HG03060 (cell line): ENCODE data around the gene MAP4K2.

Source experiments
- ATAC-seq: cut with Tn5 transposase; IDR thresholded peaks from one replicate; pipeline ENCODE4 v1.9.1; 2021; ENCODE audit warnings: low read depth, moderate number of reproducible peaks; ENCODE audit not compliant: unreplicated experiment

Gene MAP4K2

DNA sequence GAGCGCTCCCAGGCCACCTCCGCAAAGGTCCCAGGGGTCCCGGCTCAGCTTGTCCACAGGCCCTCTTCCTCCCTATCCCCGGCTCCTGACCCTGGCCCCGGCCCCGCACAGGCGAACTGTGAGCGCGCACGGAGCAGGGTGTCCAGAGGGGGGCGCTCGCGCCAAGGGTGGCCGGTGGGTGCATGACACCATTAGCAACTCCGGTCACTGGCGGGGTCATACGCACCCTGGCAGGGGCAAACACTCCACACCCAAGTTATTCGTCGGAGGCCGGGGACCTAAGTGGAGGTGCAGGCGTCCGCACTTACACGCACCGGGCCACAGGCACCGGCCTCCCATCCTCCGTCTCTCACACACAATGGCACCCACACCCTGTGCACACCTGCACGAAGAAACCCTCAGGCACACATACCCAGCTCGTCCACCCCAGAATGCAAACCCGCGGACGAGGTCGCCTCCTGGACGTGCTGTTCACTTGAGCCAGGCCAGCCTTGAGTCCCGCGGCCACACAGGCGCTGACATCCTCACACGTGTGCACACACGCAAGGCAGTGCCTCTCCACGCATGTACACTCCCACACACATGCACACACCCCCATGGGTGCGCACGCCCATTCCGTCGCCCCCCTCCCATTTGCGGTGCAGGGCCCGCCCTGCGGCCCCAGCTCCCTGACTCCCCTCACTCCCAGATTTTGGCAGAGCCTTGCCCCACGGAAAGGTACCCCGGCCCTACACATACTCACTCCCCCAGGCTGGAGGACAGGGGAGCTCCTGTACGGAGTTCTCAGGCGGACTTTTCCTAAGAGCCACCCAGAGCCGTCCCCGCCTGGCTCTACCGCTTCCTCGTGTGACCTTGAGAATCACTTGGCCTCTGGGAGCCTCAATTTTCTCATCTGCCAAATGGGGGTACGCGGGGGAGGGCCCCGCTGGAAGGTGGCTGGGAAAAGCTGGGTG is 59.1 kb downstream of the MAP4K2 start, which contains the start of gene RASGRP2:
RASGRP2 (minus strand) TSS at position 552 of the 953 bp plus-strand sequence. CDS start 1,276 bp downstream, outside the sequence.
- ATAC-seq = no peak

DNA sequence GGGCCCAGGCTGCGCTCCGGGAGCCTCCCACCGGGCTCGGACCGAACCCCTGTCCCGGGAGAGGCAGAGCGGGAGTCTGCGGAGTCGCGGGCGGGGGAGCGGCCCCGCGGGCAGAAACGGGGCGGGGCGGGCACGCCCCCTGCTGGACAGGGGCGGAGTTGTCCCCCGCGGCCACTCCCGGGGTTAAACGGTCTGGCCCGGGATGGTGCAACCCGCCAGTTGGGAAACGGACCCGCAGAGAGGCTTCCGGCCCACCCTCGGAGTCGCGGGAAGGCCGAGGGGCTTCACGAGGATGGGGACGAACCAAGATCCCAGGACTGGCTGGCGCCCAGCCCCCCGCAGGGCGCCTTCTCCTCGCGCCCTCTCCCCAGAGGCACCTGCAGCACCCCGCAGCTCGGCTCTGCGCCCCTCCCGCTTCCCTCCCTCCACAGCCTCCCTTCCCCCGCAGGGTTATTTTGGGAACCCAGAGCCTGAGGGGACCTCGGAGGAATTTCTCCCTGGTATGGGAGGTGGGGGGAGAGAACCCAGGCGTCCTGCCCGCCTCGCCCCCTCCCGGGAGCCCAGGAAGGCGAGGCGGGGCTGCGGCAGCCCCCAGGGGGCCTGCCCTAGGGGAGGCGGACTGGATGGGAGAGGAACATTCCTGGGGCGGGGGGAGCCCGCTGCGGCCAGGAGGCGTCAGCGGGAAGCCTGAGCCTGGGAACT is 60.0 kb downstream of the MAP4K2 start:
- no peak for ATAC-seq

DNA sequence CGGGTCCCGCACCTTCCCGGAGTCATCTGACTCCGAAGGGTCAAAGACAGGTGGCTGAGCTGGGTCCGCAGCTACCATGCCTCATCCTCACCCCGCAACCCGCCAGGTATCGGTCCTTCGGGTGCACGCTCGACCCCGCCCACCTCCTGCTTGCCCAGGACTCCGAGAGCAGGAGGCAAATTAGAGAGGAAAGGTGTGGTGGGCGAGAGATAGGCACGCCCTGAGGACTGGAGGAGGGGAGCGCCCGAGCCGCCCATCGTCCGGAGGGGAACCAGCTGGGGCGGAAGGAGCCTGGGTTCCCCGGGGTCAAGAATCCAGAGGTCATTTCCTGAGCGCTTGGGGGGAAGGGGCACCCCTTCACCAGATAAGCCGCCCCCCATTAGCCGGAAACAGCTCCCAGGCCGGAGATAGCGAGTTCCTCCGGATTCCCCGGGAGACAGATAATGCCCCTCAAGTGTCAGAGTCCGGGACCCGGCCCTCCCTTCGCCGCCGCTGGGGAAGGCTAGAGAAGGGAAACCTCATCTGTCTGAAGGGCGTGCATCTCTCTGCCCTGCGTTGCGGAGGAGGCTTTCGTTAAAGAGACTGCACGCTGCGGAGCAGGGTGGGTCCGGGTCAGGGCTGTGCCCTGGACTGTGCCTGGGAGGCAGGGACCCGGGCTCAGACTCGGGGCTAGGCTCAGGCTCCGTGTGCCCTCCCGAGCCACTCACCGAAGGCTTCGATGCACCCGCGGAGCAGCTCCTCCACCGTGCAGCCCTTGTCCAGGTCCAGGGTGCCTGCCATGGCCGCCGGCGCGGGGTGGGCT is 60.7 kb downstream of the MAP4K2 start:
- ATAC-seq = no peak

DNA sequence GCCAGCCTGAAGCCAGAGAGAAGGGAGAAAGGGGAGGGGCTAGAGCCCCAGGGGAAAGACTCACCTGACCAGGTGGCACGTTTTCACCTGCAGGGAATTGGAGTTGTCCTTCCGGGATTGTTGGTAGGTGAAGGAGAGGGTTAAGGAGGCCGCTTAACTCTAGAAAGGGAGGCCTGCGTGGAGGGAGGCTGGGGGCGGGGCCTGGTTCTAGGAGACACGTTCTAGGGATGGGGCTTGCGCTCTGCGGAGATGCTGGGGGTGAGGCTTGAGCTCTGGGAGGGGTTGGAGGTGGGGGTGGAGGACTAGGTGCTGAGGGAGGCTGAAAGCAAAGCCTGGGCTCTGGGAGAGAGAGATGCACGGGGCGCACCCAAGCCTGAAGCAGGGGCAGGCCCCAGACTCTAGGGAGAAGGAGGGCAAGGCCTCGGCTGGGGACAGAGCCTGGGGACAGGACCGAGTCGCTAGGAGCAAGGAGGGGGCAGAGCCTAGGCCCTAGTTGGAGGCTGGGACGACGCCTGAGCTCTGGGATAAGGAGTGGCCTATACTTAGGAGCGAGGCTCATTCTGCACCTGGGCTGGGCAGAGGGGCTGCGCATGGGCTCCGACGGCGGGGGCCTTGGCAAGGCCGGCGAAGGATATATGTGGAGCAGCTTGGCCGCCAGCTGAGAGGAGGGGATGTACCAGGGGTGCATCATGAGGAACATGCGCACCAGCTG is 61.5 kb downstream of the MAP4K2 start:
- ATAC-seq = no peak

DNA sequence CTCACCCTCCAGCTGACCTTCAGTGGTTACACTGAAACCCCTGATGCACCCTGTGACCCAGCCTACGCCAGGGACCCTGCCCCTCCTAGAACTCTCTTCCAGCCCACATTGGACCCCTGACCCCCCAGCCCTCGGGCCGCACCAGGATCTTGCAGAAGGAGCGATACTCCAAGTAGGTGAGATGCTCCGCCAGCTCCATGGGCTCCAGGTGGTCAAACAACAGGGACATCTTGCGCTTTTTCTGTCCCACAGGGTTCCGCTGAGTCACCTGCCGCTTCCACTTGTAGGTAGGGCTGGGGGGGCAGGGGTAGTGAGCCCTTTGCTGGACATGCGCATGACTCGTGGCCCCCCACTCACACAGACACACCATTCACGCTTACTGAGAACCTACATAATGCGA is 63.1 kb downstream of the MAP4K2 start:
- ATAC-seq = no peak

DNA sequence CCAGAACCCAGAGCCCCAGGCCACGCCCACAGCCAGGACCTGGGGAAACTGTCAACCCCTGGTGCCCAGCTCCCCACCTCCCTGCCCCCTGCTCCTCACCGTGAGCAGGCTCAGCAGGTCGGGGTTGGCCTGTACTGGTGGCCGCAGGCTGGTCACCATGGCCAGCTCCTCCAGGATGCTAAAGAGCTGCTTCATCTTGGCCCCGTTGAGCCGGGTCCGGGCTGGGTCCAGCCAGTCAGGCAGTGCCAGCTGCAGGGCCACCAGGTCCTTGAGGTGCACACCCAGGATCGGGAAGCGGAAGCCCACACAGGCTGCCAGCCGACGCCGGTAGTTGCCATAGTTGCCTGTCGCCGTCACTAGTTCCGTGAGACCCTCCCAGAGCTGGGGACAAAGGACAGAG is 66.4 kb downstream of the MAP4K2 start:
- no peak for ATAC-seq

DNA sequence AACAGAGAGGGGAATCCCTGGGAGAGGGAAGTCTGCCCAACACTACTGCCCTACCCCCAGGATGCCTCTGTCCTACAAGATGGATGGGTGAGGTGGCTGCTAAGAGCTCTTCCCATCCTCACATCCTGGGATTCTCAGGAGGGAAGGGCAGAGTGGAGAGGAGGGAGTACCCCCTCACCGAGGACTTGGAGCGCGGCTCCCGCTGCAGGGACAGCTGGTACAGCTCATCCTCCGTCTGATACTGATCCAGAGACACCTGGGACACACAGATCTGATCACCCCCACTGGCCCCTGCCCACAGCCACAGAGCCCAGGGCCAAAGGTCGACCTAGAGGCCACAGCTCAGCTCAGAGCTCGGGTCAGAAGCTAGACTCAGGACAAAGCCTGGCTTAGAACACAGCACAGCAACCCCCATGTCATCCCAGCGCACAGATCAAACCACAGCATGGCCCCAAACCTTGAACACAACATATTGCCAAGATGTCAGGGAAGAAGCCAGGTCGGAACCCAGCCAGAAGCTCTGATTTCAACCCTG is 67.2 kb downstream of the MAP4K2 start:
- no peak for ATAC-seq
